Heart right ventricle (tissue), 16 donors: ENCODE results near the gene KRT76. TPM values are rescaled to one million over a fixed set of nuclear protein-coding genes. Genes with fewer than 3 reads are reported as not detected.

ENCODE experiments used
- ATAC-seq, 8 donors: fragments of 200-7000 bp; cut with Tn5 transposase; one replicate each; pipeline ENCODE4 v1.9.1; 2020; ENCODE audit warnings: mild to moderate bottlenecking in 8 of 8, moderate library complexity in 8 of 8, moderate number of reproducible peaks in 1 of 8
- DNase-seq, 2 donors: peaks; one replicate each; pipeline ENCODE4 v3.0.0-alpha.2; 2020
- H3K27ac ChIP-seq, 10 donors: fragments of 200-600 bp; sonication (generic) in 2 of 10; one replicate each; pipeline versions ENCODE4 v1.5.0 to v1.8.0; 2020 to 2022; ENCODE audit warnings: mild to moderate bottlenecking in 3 of 10
- H3K27me3 ChIP-seq, 7 donors: fragments of 200-600 bp; one replicate each; pipeline ENCODE4 v1.8.0; 2021 to 2022; ENCODE audit warnings: mild to moderate bottlenecking in 2 of 7
- H3K36me3 ChIP-seq, 9 donors: fragments of 200-600 bp; sonication (generic) in 1 of 9; one replicate each; pipeline versions ENCODE4 v1.5.0 to v1.8.0; 2020 to 2022; ENCODE audit warnings: mild to moderate bottlenecking in 2 of 9
- H3K4me1 ChIP-seq, 9 donors: fragments of 200-600 bp; sonication (generic) in 1 of 9; one replicate each; pipeline versions ENCODE4 v1.5.0 to v1.8.0; 2020 to 2022; ENCODE audit warnings: mild to moderate bottlenecking in 4 of 9
- H3K4me3 ChIP-seq, 10 donors: fragments of 200-600 bp; sonication (generic) in 2 of 10; one replicate each; pipeline versions ENCODE4 v1.5.0 to v1.8.0; 2020 to 2022; ENCODE audit warnings: mild to moderate bottlenecking in 7 of 10, moderate library complexity in 2 of 10
- H3K9me3 ChIP-seq, 11 donors: fragments of 200-600 bp in 10 of 11; sonication (generic) in 2 of 11; one replicate each; pipeline versions ENCODE4 v1.5.0 to v1.8.0; 2013 to 2022; ENCODE audit warnings: mild to moderate bottlenecking in 2 of 11, control low read depth in 1 of 11, moderate library complexity in 1 of 11
- CTCF ChIP-seq, 9 donors: fragments of 200-600 bp; sonication (generic) in 2 of 9; IDR thresholded peaks; one replicate each; pipeline versions ENCODE4 v1.5.0 to v1.8.0; 2021 to 2022; ENCODE audit warnings: antibody characterized with exemption in 9 of 9, mild to moderate bottlenecking in 5 of 9, moderate library complexity in 1 of 9
- WGBS, 2 donors: extraction: QIAGEN DNeasy Blood & Tissue Kit; methylation state at CpG; one replicate each; pipeline ENCODE4 v1.1.7; 2013; ENCODE audit warnings: inconsistent platforms in 1 of 2; 5-methylcytosine and 5-hydroxymethylcytosine counted together
- intact Hi-C, 10 donors: fragments of 100-400 bp; cut with DNase I; formaldehyde crosslinking; loops; one replicate each; pipeline versions ENCODE4 v1.11.1 to v1.14.2; 2022
- polyA plus RNA-seq, 2 donors: library from polyadenylated mRNA; stranded (reverse); fragments of 200-250 nt; gene quantifications; one replicate each; pipeline ENCODE4 v1.2.3, GENCODE V29; 2013
- total RNA-seq, 10 donors: library from RNA; stranded (reverse); fragmentation: NEBNext Ultra II Directional in 3 of 10; extraction: Animal tissue kit (Norgen Biotek cat#: 25700) in 3 of 10; gene quantifications; one replicate each; pipeline versions ENCODE4 v1.2.1 to v1.2.4, GENCODE V29; 2021 to 2023
- donor health status: Arrhythmogenic right ventricular cardiomyopathy.
- donor health status: ischemic (EF 13 %, LVEDD 7.1; RV severe dilation, severe dysfunction).
- donor health status: healthy with polysubstance abuse.
- donor health status: DM: no; HTN: yes; CAD: no.
- donor health status: DM: no; HTN: no; CAD: no.
- donor health status: ischemic (EF 25% LVEDD 6.9; RV normal size, moderate dysfunction).
- donor health status: ischemic (EF 25% LVEDD 5.7; RV mildly dilated, moderate dysfunction).
- donor health status: healthy.
- donor health status: DM: yes; HTN: yes; CAD: no.
- donor health status: Ischemic cardiomyopathy.
- donor health status: ischemic (EF 35%, LVEDD 5.7; RV mildly dilated, moderate dysfunction).
- donor health status: nonischemic (EF 11% LVEDD 7.7; RV severe dilation, severe dysfunction).
- donor health status: DM: yes; HTN: yes; CAD: no.
- donor health status: PGD.
- donor health status: ischemic (EF 29% LVEDD 5.4; RV normal size, mild dysfunction).
- donor health status: nonischemic (EF 23%, LVEDD 6.1; RV moderate dilation, normal function).

The KRT76 gene
- total and polyA plus RNA-seq, 12 donors = not detected

- Histone ChIP-seq H3K36me3 (no peaks in the 10 kb centered on the region), H3K9me3 (peaks cover 0 to 25% (median 7%) of the 10 kb centered on the region in 11 donors), H3K4me3 (no peak overlapping the region), H3K27ac (no peak overlapping the region), H3K27me3 (peaks cover 0 to 41% (median 16%) of the 10 kb centered on the region in 7 donors), H3K4me1 (no peaks in the 10 kb centered on the region)
- no peak for DNase-seq
- TF ChIP-seq CTCF (IDR thresholded peaks at IDR 0.05) = no peak
- ATAC-seq = no peak
- intact Hi-C loops = no loop called here
- 41 to 45% methylated on average over 2 of the region's 2 CpGs for WGBS, 2 donors
Measured at GRCh38 chr12:52759218-52759617, 17.9 kb downstream of the KRT76 start.

GRCh38 chr12:52757449-52758176 lies 19.5 kb downstream of the KRT76 start:
- TF ChIP-seq CTCF (IDR thresholded peaks at IDR 0.05) = no peak
- Histone ChIP-seq H3K9me3 (peaks cover 0 to 25% (median 7%) of the 10 kb centered on the region in 11 donors), H3K27me3 (peaks cover 0 to 49% (median 19%) of the 10 kb centered on the region in 7 donors), H3K4me1 (no peaks in the 10 kb centered on the region), H3K27ac (no peak overlapping the region), H3K36me3 (no peaks in the 10 kb centered on the region), H3K4me3 (no peak overlapping the region)
- 23 to 29% methylated on average over 1 of the region's 1 CpG for WGBS, 2 donors
- DNase-seq (no peak), ATAC-seq (no peak)
- intact Hi-C loops = no loop called here

GRCh38 chr12:52756281-52756960 lies 20.7 kb downstream of the KRT76 start:
- ATAC-seq (no peak), DNase-seq (no peak)
- Histone ChIP-seq H3K4me1 (no peaks in the 10 kb centered on the region), H3K4me3 (no peak overlapping the region), H3K36me3 (no peaks in the 10 kb centered on the region), H3K27me3 (peaks cover 0 to 49% (median 23%) of the 10 kb centered on the region in 7 donors), H3K27ac (no peak overlapping the region), H3K9me3 (peaks cover 0 to 16% (median 7%) of the 10 kb centered on the region in 11 donors)
- 73 to 78% methylated on average over 8 of the region's 8 CpGs for WGBS, 2 donors
- intact Hi-C loops = no loop called here
- no peak for TF ChIP-seq CTCF (IDR thresholded peaks at IDR 0.05)

GRCh38 chr12:52755533-52755932 lies 21.6 kb downstream of the KRT76 start:
- WGBS, 2 donors = 85 to 87% methylated on average over 3 of the region's 3 CpGs
- no peaks in the 10 kb centered on the region for H3K36me3 ChIP-seq
- ATAC-seq (no peak), DNase-seq (no peak)
- no peak overlapping the region for H3K27ac ChIP-seq
- peaks cover 0 to 8% (median 2%) of the 10 kb centered on the region in 11 donors for H3K9me3 ChIP-seq
- peaks cover 0 to 49% (median 23%) of the 10 kb centered on the region in 7 donors for H3K27me3 ChIP-seq
- no peaks in the 10 kb centered on the region for H3K4me1 ChIP-seq
- no peak for TF ChIP-seq CTCF (IDR thresholded peaks at IDR 0.05)
- H3K4me3 ChIP-seq = no peak overlapping the region
- intact Hi-C loops = no loop called here
